Measurements from ENCODE around the gene KCNAB2.
"Not testable (repeated sequence)": the region's sequence is repeated elsewhere in the genome, so short reads cannot be mapped to it uniquely, and the experiment has no call there.

Gene KCNAB2

GRCh38 chr1:6054596-6054995 lies 8.9 kb downstream of the KCNAB2 start:
- H3K27ac ChIP-seq (ENCODE audit: insufficient read depth, low read depth, low read length, poor library complexity, severe bottlenecking) = no peak overlapping the region
- peaks cover 10% of the 10 kb centered on the region for H3K4me1 ChIP-seq (ENCODE audit: control insufficient read depth, insufficient read depth, low read length)
- no peaks in the 10 kb centered on the region for H3K27me3 ChIP-seq (ENCODE audit: control insufficient read depth, insufficient read depth, low read length, poor library complexity, severe bottlenecking)
- H3K4me3 ChIP-seq (ENCODE audit: insufficient read depth, low read depth, low read length) = no peak overlapping the region
- no peaks in the 10 kb centered on the region for H3K9me3 ChIP-seq (ENCODE audit: control insufficient read depth, low read length)
- no peaks in the 10 kb centered on the region for H3K36me3 ChIP-seq (ENCODE audit: control insufficient read depth, insufficient read depth, low read length)
- 91 to 94% methylated on average over 6 of the region's 6 CpGs for WGBS, 2 experiments

- WGBS, 2 experiments = 90 to 92% methylated on average over 8 of the region's 8 CpGs
- Histone ChIP-seq H3K36me3 (ENCODE audit: control insufficient read depth, insufficient read depth, low read length) (no peaks in the 10 kb centered on the region), H3K27me3 (ENCODE audit: control insufficient read depth, insufficient read depth, low read length, poor library complexity, severe bottlenecking) (no peaks in the 10 kb centered on the region), H3K4me1 (ENCODE audit: control insufficient read depth, insufficient read depth, low read length) (peaks cover 10% of the 10 kb centered on the region), H3K4me3 (ENCODE audit: insufficient read depth, low read depth, low read length) (no peak overlapping the region), H3K9me3 (ENCODE audit: control insufficient read depth, low read length) (no peaks in the 10 kb centered on the region), H3K27ac (ENCODE audit: insufficient read depth, low read depth, low read length, poor library complexity, severe bottlenecking) (no peak overlapping the region)
Observed at GRCh38 chr1:6056572-6056948, 10.9 kb downstream of the KCNAB2 start.

- Histone ChIP-seq H3K9me3 (ENCODE audit: control insufficient read depth, low read length) (no peaks in the 10 kb centered on the region), H3K36me3 (ENCODE audit: control insufficient read depth, insufficient read depth, low read length) (no peaks in the 10 kb centered on the region)
- 91 to 92% methylated on average over 9 of the region's 9 CpGs for WGBS, 2 experiments
Observed at GRCh38 chr1:6057170-6057845, 11.6 kb downstream of the KCNAB2 start.

GRCh38 chr1:6059866-6060265 lies 14.2 kb downstream of the KCNAB2 start:
- 89 to 92% methylated on average over 9 of the region's 9 CpGs for WGBS, 2 experiments
- no peaks in the 10 kb centered on the region for H3K27me3 ChIP-seq (ENCODE audit: control insufficient read depth, insufficient read depth, low read length, poor library complexity, severe bottlenecking)
- H3K27ac ChIP-seq (ENCODE audit: insufficient read depth, low read depth, low read length, poor library complexity, severe bottlenecking) = no peak overlapping the region
- no peak overlapping the region for H3K4me3 ChIP-seq (ENCODE audit: insufficient read depth, low read depth, low read length)
- no peaks in the 10 kb centered on the region for H3K36me3 ChIP-seq (ENCODE audit: control insufficient read depth, insufficient read depth, low read length)
- H3K9me3 ChIP-seq (ENCODE audit: control insufficient read depth, low read length) = no peaks in the 10 kb centered on the region
- H3K4me1 ChIP-seq (ENCODE audit: control insufficient read depth, insufficient read depth, low read length) = peaks cover 2% of the 10 kb centered on the region

More at GRCh38 chr1:6057170-6057845, 11.6 kb downstream of the KCNAB2 start:
- H3K4me1 ChIP-seq (ENCODE audit: control insufficient read depth, insufficient read depth, low read length) = peaks cover 10% of the 10 kb centered on the region
- no peaks in the 10 kb centered on the region for H3K27me3 ChIP-seq (ENCODE audit: control insufficient read depth, insufficient read depth, low read length, poor library complexity, severe bottlenecking)
- H3K27ac ChIP-seq (ENCODE audit: insufficient read depth, low read depth, low read length, poor library complexity, severe bottlenecking) = no peak overlapping the region
- H3K4me3 ChIP-seq (ENCODE audit: insufficient read depth, low read depth, low read length) = no peak overlapping the region

- WGBS, 2 experiments = 93 to 95% methylated on average over 5 to 6 of the region's 6 CpGs
- Histone ChIP-seq H3K4me1 (ENCODE audit: control insufficient read depth, insufficient read depth, low read length) (peaks cover 8% of the 10 kb centered on the region), H3K27me3 (ENCODE audit: control insufficient read depth, insufficient read depth, low read length, poor library complexity, severe bottlenecking) (no peaks in the 10 kb centered on the region)
Observed at GRCh38 chr1:6062670-6063069, 17.0 kb downstream of the KCNAB2 start.

GRCh38 chr1:6063532-6064053 lies 17.9 kb downstream of the KCNAB2 start:
- H3K4me1 ChIP-seq (ENCODE audit: control insufficient read depth, insufficient read depth, low read length); H3K27ac ChIP-seq (ENCODE audit: insufficient read depth, low read depth, low read length, poor library complexity, severe bottlenecking); H3K27me3 ChIP-seq (ENCODE audit: control insufficient read depth, insufficient read depth, low read length, poor library complexity, severe bottlenecking); H3K9me3 ChIP-seq (ENCODE audit: control insufficient read depth, low read length); H3K36me3 ChIP-seq (ENCODE audit: control insufficient read depth, insufficient read depth, low read length); H3K4me3 ChIP-seq (ENCODE audit: insufficient read depth, low read depth, low read length): not testable (repeated sequence)
- 92 to 93% methylated on average over 7 of the region's 7 CpGs for WGBS, 2 experiments

More at GRCh38 chr1:6062670-6063069, 17.0 kb downstream of the KCNAB2 start:
- Histone ChIP-seq H3K4me3 (ENCODE audit: insufficient read depth, low read depth, low read length) (no peak overlapping the region), H3K27ac (ENCODE audit: insufficient read depth, low read depth, low read length, poor library complexity, severe bottlenecking) (no peak overlapping the region), H3K9me3 (ENCODE audit: control insufficient read depth, low read length) (no peaks in the 10 kb centered on the region), H3K36me3 (ENCODE audit: control insufficient read depth, insufficient read depth, low read length) (no peaks in the 10 kb centered on the region)

- WGBS, 2 experiments = 91 to 92% methylated on average over 28 of the region's 28 CpGs
- Histone ChIP-seq H3K4me3 (ENCODE audit: insufficient read depth, low read depth, low read length) (no peak overlapping the region), H3K36me3 (ENCODE audit: control insufficient read depth, insufficient read depth, low read length) (no peaks in the 10 kb centered on the region), H3K27me3 (ENCODE audit: control insufficient read depth, insufficient read depth, low read length, poor library complexity, severe bottlenecking) (no peaks in the 10 kb centered on the region), H3K27ac (ENCODE audit: insufficient read depth, low read depth, low read length, poor library complexity, severe bottlenecking) (no peak overlapping the region), H3K4me1 (ENCODE audit: control insufficient read depth, insufficient read depth, low read length) (peaks cover 8% of the 10 kb centered on the region), H3K9me3 (ENCODE audit: control insufficient read depth, low read length) (no peaks in the 10 kb centered on the region)
Observed at GRCh38 chr1:6065093-6065858, 19.6 kb downstream of the KCNAB2 start.

- no peaks in the 10 kb centered on the region for H3K27me3 ChIP-seq (ENCODE audit: control insufficient read depth, insufficient read depth, low read length, poor library complexity, severe bottlenecking)
- no peaks in the 10 kb centered on the region for H3K36me3 ChIP-seq (ENCODE audit: control insufficient read depth, insufficient read depth, low read length)
- peaks cover 8% of the 10 kb centered on the region for H3K4me1 ChIP-seq (ENCODE audit: control insufficient read depth, insufficient read depth, low read length)
- no peak overlapping the region for H3K27ac ChIP-seq (ENCODE audit: insufficient read depth, low read depth, low read length, poor library complexity, severe bottlenecking)
- no peaks in the 10 kb centered on the region for H3K9me3 ChIP-seq (ENCODE audit: control insufficient read depth, low read length)
- WGBS, 2 experiments = 93 to 94% methylated on average over 8 of the region's 8 CpGs
- H3K4me3 ChIP-seq (ENCODE audit: insufficient read depth, low read depth, low read length) = no peak overlapping the region
Observed at GRCh38 chr1:6066680-6067079, 21.0 kb downstream of the KCNAB2 start.

GRCh38 chr1:6068073-6068472 lies 22.4 kb downstream of the KCNAB2 start:
- Histone ChIP-seq H3K9me3 (ENCODE audit: control insufficient read depth, low read length) (no peaks in the 10 kb centered on the region), H3K4me1 (ENCODE audit: control insufficient read depth, insufficient read depth, low read length) (peaks cover 8% of the 10 kb centered on the region), H3K27ac (ENCODE audit: insufficient read depth, low read depth, low read length, poor library complexity, severe bottlenecking) (no peak overlapping the region), H3K4me3 (ENCODE audit: insufficient read depth, low read depth, low read length) (no peak overlapping the region), H3K27me3 (ENCODE audit: control insufficient read depth, insufficient read depth, low read length, poor library complexity, severe bottlenecking) (no peaks in the 10 kb centered on the region), H3K36me3 (ENCODE audit: control insufficient read depth, insufficient read depth, low read length) (no peaks in the 10 kb centered on the region)
- WGBS, 2 experiments = 91 to 93% methylated on average over 5 of the region's 5 CpGs

GRCh38 chr1:6068932-6069331 lies 23.2 kb downstream of the KCNAB2 start:
- H3K4me1 ChIP-seq (ENCODE audit: control insufficient read depth, insufficient read depth, low read length) = peaks cover 12% of the 10 kb centered on the region
- H3K27ac ChIP-seq (ENCODE audit: insufficient read depth, low read depth, low read length, poor library complexity, severe bottlenecking) = no peak overlapping the region
- WGBS, 2 experiments = 89 to 94% methylated on average over 9 of the region's 9 CpGs
- H3K9me3 ChIP-seq (ENCODE audit: control insufficient read depth, low read length) = no peaks in the 10 kb centered on the region
- H3K36me3 ChIP-seq (ENCODE audit: control insufficient read depth, insufficient read depth, low read length) = no peaks in the 10 kb centered on the region
- H3K27me3 ChIP-seq (ENCODE audit: control insufficient read depth, insufficient read depth, low read length, poor library complexity, severe bottlenecking) = no peaks in the 10 kb centered on the region
- no peak overlapping the region for H3K4me3 ChIP-seq (ENCODE audit: insufficient read depth, low read depth, low read length)

All from ectodermal cell (in vitro differentiated cells).